CD4-positive, alpha-beta T cell treated with Interleukin-6 for 4 hours (primary cell): Measurements from ENCODE around the gene LRRFIP2.

ENCODE experiments used
- DNase-seq: peaks from one replicate; pipeline ENCODE4 v3.0.0-alpha.2; 2020; ENCODE audit warnings: mixed read lengths

Gene LRRFIP2

DNA sequence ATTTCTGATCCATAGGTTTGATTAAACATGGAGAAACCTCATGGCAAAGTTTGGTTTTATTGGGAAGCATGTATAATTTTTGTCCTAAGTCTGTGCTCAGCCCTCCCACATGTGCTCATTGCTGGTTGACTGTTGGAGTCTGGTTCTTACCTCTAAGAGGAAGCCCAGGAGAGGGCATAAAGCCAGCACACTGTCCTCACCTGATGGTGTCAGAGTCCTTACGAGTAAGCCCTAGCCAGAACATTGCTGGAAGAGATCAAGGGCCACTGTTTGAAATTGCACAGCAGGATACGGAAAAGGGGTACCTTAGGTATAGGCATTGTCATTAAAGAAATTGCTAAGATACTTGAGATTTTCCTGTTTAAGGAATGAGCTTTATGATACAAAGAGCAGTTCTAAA, 159.8 kb downstream of the LRRFIP2 start:
- DNase-seq = no peak
